NT2/D1 (cell line): ENCODE measurements around the gene PRR23E.

Experiments used
- YY1 ChIP-seq: IDR thresholded peaks from 2 replicates; pipeline ENCODE4 v1.6.1; 2011; ENCODE audit not compliant: insufficient read length, insufficient read depth
- ZNF274 ChIP-seq: IDR thresholded peaks from 2 replicates; pipeline ENCODE4 v1.6.1; 2011; ENCODE audit warnings: mild to moderate bottlenecking, low read depth, low read length

- TF ChIP-seq YY1 = no peak
- TF ChIP-seq ZNF274 = no peak
Observed at GRCh38 chr3:127153506-127153815, 39.5 kb upstream of the PRR23E start.
